K562 (cell line): ENCODE results near the gene MARK2.

Source experiments
- MAZ ChIP-seq, 2 experiments: fragments of 450-650 bp in 1 of 2; sonication (generic) in 1 of 2; formaldehyde crosslinking; IDR thresholded peaks in 1 of 2; conservative IDR thresholded peaks in 1 of 2; 2 replicates each; pipeline versions ENCODE4 v1.4.0 to v1.5.0; 2020; ENCODE audit warnings: mild to moderate bottlenecking in 1 of 2, missing genetic modification reagents in 1 of 2
- ZNF121 ChIP-seq: sonication (generic); formaldehyde crosslinking; conservative IDR thresholded peaks from 2 replicates; pipeline ENCODE4 v1.8.0; 2022; ENCODE audit warnings: missing genetic modification reagents
- ZNF324 ChIP-seq: fragments of 250-450 bp; sonication (Bioruptor Pico); IDR thresholded peaks from 2 replicates; pipeline ENCODE4 v1.4.0; 2020; ENCODE audit warnings: mild to moderate bottlenecking
- TF ChIP-seq, protein P1 (sequence below): sonication (generic); formaldehyde crosslinking; IDR thresholded peaks from 2 replicates; pipeline ENCODE4 v1.8.0; 2022; ENCODE audit warnings: mild to moderate bottlenecking, missing genetic modification reagents
- TF ChIP-seq, protein P2 (sequence below): conservative IDR thresholded peaks from 2 replicates; pipeline ENCODE4 v1.6.1; 2011; ENCODE audit warnings: low read depth, mild to moderate bottlenecking, low read length; ENCODE audit not compliant: control insufficient read depth
- TF ChIP-seq, protein P3 (sequence below): IDR thresholded peaks from 2 replicates; pipeline ENCODE4 v1.6.1; 2016; ENCODE audit warnings: missing genetic modification characterization, missing compliant biosample characterization

GRCh38 chr11:63923319-63923718 lies 84.4 kb downstream of the MARK2 start:
- no peak for TF ChIP-seq MAZ (CRISPR knock-in tag; conservative IDR thresholded peaks at IDR 0.05 in 1 of 2, IDR thresholded peaks at IDR 0.05 in 1 of 2)
- no peak for TF ChIP-seq ZNF121
- TF ChIP-seq, protein P1, sequence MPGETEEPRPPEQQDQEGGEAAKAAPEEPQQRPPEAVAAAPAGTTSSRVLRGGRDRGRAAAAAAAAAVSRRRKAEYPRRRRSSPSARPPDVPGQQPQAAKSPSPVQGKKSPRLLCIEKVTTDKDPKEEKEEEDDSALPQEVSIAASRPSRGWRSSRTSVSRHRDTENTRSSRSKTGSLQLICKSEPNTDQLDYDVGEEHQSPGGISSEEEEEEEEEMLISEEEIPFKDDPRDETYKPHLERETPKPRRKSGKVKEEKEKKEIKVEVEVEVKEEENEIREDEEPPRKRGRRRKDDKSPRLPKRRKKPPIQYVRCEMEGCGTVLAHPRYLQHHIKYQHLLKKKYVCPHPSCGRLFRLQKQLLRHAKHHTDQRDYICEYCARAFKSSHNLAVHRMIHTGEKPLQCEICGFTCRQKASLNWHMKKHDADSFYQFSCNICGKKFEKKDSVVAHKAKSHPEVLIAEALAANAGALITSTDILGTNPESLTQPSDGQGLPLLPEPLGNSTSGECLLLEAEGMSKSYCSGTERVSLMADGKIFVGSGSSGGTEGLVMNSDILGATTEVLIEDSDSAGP (CRISPR knock-in tag) = no peak
- TF ChIP-seq, protein P2, sequence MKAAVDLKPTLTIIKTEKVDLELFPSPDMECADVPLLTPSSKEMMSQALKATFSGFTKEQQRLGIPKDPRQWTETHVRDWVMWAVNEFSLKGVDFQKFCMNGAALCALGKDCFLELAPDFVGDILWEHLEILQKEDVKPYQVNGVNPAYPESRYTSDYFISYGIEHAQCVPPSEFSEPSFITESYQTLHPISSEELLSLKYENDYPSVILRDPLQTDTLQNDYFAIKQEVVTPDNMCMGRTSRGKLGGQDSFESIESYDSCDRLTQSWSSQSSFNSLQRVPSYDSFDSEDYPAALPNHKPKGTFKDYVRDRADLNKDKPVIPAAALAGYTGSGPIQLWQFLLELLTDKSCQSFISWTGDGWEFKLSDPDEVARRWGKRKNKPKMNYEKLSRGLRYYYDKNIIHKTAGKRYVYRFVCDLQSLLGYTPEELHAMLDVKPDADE = no peak
- no peak for TF ChIP-seq ZNF324 (CRISPR knock-in tag)
- TF ChIP-seq, protein P3, sequence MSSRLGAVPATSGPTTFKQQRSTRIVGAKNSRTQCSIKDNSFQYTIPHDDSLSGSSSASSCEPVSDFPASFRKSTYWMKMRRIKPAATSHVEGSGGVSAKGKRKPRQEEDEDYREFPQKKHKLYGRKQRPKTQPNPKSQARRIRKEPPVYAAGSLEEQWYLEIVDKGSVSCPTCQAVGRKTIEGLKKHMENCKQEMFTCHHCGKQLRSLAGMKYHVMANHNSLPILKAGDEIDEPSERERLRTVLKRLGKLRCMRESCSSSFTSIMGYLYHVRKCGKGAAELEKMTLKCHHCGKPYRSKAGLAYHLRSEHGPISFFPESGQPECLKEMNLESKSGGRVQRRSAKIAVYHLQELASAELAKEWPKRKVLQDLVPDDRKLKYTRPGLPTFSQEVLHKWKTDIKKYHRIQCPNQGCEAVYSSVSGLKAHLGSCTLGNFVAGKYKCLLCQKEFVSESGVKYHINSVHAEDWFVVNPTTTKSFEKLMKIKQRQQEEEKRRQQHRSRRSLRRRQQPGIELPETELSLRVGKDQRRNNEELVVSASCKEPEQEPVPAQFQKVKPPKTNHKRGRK (tag) = no peak
